Measurements from ENCODE around the gene DBT. TPM values are rescaled to one million over a fixed set of nuclear protein-coding genes. Genes with fewer than 3 reads are reported as not detected.
A peak's percentile ranks its signal among the peaks of the same experiment; 100 is the strongest.

Gene DBT
- total RNA-seq, 2 experiments from 2014 or later = 3.3 to 11.4 TPM

GRCh38 chr1:100151679-100152078 is 98.0 kb downstream of the DBT start:
- Histone ChIP-seq H2AFZ (ENCODE audit: low read length) (no peak overlapping the region), H3K36me3 (ENCODE audit: insufficient read depth, low read length) (peaks cover 35% of the 10 kb centered on the region), H3K4me1 (ENCODE audit: insufficient read depth, low read length, poor library complexity, severe bottlenecking) (peaks cover 11% of the 10 kb centered on the region), H3K27ac (ENCODE audit: low read depth, low read length, poor library complexity, severe bottlenecking) (no peak overlapping the region), H3K9me3 (ENCODE audit: low read length) (no peaks in the 10 kb centered on the region), H3K4me3 (ENCODE audit: low read depth, low read length, poor library complexity, severe bottlenecking) (no peak overlapping the region), H3K4me2 (ENCODE audit: low read length) (no peak overlapping the region), H3K79me2 (ENCODE audit: insufficient read depth, low read depth, low read length) (no peaks in the 10 kb centered on the region), H3K9me2 (ENCODE audit: insufficient read depth, low read length) (no peaks in the 10 kb centered on the region), H4K20me1 (ENCODE audit: insufficient read depth, low read length) (no peaks in the 10 kb centered on the region)
- DNase-seq (ENCODE audit: low spot score) = no peak
- ChIA-PET POLR2A (interaction anchor here (0.6 to 0.8 kb wide), 3 partner anchors 8 to 365 kb away, joined by 3 read pairs; no protein-coding TSS in a partner anchor), CTCF (ENCODE audit: unreplicated experiment) (no interaction called here)
- BruUV-seq (replicated peaks) = no TSS peak
- TF ChIP-seq CTCF (conservative IDR thresholded peaks at IDR 0.05; ENCODE audit: low read length) (no peak), EZH2phosphoT487 (IDR thresholded peaks at IDR 0.05; ENCODE audit: borderline replicate concordance, low read depth, low read length) (no peak)
- intact Hi-C loops (cut with micrococcal nuclease; ENCODE audit: unreplicated experiment) = no loop called here

GRCh38 chr1:100147875-100148274 is 101.8 kb downstream of the DBT start:
- CTCF ChIA-PET (ENCODE audit: unreplicated experiment) = no interaction called here

More at GRCh38 chr1:100147875-100148274, 101.8 kb downstream of the DBT start:
- H3K9me3 ChIP-seq (ENCODE audit: low read length) = no peaks in the 10 kb centered on the region
- no peak overlapping the region for H2AFZ ChIP-seq (ENCODE audit: low read length)
- H3K4me1 ChIP-seq (ENCODE audit: insufficient read depth, low read length, poor library complexity, severe bottlenecking) = peaks cover 11% of the 10 kb centered on the region
- peaks cover 73% of the 10 kb centered on the region for H3K36me3 ChIP-seq (ENCODE audit: insufficient read depth, low read length)
- H3K79me2 ChIP-seq (ENCODE audit: insufficient read depth, low read depth, low read length) = no peaks in the 10 kb centered on the region
- TSS peak; percentile 24 for BruUV-seq (replicated peaks)
- H3K4me3 ChIP-seq (ENCODE audit: low read depth, low read length, poor library complexity, severe bottlenecking) = no peak overlapping the region
- no peak overlapping the region for H3K4me2 ChIP-seq (ENCODE audit: low read length)
- H4K20me1 ChIP-seq (ENCODE audit: insufficient read depth, low read length) = no peaks in the 10 kb centered on the region
- TF ChIP-seq EZH2phosphoT487 (IDR thresholded peaks at IDR 0.05; ENCODE audit: borderline replicate concordance, low read depth, low read length) (no peak), CTCF (conservative IDR thresholded peaks at IDR 0.05; ENCODE audit: low read length) (no peak; the same call in 1 of the 2 replicates)
- no peak overlapping the region for H3K27ac ChIP-seq (ENCODE audit: low read depth, low read length, poor library complexity, severe bottlenecking)
- POLR2A ChIA-PET = no interaction called here
- H3K9me2 ChIP-seq (ENCODE audit: insufficient read depth, low read length) = no peaks in the 10 kb centered on the region
- intact Hi-C loops (cut with micrococcal nuclease; ENCODE audit: unreplicated experiment) = no loop called here
- no peak for DNase-seq (ENCODE audit: low spot score)

Data from OCI-LY7 (cell line).